Upper lobe of right lung (tissue), 1 donor: ENCODE results near the gene HDGFL2. TPM values are rescaled to one million over a fixed set of nuclear protein-coding genes. Genes with fewer than 3 reads are reported as not detected.

Experiments
- ATAC-seq: fragments of 200-7000 bp; cut with Tn5 transposase; one replicate; pipeline ENCODE4 v1.9.1; 2020; ENCODE audit warnings: mild to moderate bottlenecking, moderate library complexity
- DNase-seq: peaks from one replicate; pipeline ENCODE4 v3.0.0-alpha.2; 2020
- H3K27ac ChIP-seq: fragments of 200-600 bp; one replicate; pipeline ENCODE4 v1.8.0; 2022
- H3K27me3 ChIP-seq: fragments of 200-600 bp; one replicate; pipeline ENCODE4 v1.8.0; 2022; ENCODE audit warnings: mild to moderate bottlenecking
- H3K36me3 ChIP-seq: fragments of 200-600 bp; one replicate; pipeline ENCODE4 v1.8.0; 2022
- H3K4me1 ChIP-seq: fragments of 200-600 bp; one replicate; pipeline ENCODE4 v1.8.0; 2022
- H3K4me3 ChIP-seq: fragments of 200-600 bp; one replicate; pipeline ENCODE4 v1.8.0; 2022; ENCODE audit warnings: mild to moderate bottlenecking
- H3K9me3 ChIP-seq: fragments of 200-600 bp; one replicate; pipeline ENCODE4 v1.8.0; 2022
- intact Hi-C: fragments of 100-400 bp; cut with DNase I; formaldehyde crosslinking; loops from one replicate; pipeline ENCODE4 v1.11.0; 2022
- total RNA-seq: library from RNA; stranded (reverse); fragmentation: NEBNext Ultra II Directional; extraction: Animal tissue kit (Norgen Biotek cat#: 25700); gene quantifications from one replicate; pipeline ENCODE4 v1.2.1, GENCODE V29; 2021
- TF ChIP-seq, protein P1 (sequence below): fragments of 200-600 bp; IDR thresholded peaks from one replicate; pipeline ENCODE4 v1.8.0; 2022; ENCODE audit warnings: antibody characterized with exemption
- donor health status: DM: no; HTN: yes; CAD: no; lungs with severe emphysema.

The HDGFL2 gene
- total RNA-seq, 1 donor from 2014 or later = 30.6 TPM

DNA sequence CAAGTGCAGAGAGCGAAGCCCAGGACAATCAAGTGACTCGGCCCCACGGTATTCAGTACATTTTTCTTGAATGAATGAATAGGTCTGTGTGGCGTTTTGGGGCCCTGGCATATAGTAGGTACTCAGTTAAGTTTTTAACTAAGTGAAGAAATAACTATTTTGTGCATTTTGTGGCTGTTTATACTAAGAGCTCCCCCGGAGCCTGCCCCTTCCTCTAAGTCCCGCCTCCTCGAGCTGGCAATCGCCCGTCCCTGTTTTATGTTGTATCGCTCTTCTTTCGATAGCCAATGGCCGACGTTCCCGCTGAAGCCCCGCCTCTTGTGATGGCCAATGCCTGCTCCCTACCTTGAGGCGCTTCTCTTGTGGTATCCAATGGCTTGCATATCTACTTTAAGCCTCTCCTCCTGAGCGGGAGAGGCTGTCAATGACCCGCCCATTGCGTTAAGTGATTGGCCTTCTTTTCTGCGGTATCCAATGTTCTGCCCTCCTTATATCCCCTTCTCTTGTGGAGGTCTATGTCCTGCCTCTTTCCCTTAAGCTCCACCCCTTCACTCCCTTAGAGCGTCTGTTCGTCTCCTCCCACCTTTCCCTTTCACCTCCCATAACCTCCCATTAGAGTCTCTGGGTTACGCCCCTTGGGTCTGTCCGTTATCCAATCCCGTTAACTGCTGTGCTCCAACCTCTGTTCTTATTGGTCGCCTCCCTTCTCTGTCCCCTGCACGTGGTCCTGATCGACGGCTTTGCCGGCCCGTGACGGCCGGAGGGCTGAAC is 509 bp upstream of the HDGFL2 start:
- TF ChIP-seq, protein P1, sequence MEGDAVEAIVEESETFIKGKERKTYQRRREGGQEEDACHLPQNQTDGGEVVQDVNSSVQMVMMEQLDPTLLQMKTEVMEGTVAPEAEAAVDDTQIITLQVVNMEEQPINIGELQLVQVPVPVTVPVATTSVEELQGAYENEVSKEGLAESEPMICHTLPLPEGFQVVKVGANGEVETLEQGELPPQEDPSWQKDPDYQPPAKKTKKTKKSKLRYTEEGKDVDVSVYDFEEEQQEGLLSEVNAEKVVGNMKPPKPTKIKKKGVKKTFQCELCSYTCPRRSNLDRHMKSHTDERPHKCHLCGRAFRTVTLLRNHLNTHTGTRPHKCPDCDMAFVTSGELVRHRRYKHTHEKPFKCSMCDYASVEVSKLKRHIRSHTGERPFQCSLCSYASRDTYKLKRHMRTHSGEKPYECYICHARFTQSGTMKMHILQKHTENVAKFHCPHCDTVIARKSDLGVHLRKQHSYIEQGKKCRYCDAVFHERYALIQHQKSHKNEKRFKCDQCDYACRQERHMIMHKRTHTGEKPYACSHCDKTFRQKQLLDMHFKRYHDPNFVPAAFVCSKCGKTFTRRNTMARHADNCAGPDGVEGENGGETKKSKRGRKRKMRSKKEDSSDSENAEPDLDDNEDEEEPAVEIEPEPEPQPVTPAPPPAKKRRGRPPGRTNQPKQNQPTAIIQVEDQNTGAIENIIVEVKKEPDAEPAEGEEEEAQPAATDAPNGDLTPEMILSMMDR = no peak
- H3K9me3 ChIP-seq = no peaks in the 10 kb centered on the region
- peak; percentile 98 for DNase-seq
- peak overlapping the region; percentile 93 for H3K4me3 ChIP-seq
- peak; percentile 94 for ATAC-seq
- peaks cover 22% of the 10 kb centered on the region for H3K4me1 ChIP-seq
- peak overlapping the region; percentile 92 for H3K27ac ChIP-seq
- intact Hi-C loops = no loop called here
- H3K27me3 ChIP-seq = no peaks in the 10 kb centered on the region
- H3K36me3 ChIP-seq = peaks cover 11% of the 10 kb centered on the region

DNA sequence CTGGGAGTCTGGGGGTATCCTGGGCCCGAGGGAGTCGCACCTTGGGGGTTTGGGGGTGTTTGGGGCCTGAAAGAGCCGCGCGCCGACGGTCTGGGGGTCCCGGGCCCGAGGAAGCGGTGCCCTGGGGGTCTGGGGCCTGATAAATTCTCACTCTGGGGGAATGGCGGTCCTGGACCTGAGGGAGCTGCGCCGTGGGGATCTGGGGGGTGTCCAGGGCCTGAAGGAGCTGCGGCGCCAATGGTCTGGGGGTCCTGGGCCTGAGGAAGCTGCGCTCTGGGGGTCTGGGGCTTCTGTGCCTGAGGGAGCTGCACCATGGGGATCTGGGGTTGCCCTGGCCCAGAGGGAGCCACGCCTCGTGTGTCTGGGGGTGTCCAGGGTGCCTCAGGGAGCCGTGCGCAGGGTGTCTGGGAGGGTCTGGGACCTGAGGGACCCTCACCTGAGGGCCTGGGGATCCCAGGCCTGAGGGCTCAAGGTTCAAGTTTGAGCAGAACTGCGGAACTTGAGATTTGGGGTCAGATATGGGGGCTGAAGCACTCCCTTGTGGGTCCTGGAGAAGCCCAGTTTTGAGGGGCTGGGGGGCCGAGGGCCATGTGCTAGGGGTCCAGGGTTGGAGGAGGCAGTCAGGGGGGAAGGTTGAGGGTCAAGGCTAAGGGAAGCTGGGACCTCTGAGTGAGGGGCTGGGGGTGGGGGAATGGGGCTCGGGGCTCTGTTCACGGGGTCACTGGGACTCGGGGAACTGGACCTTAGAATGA is 1.1 kb downstream of the HDGFL2 start:
- TF ChIP-seq, protein P1 = no peak
- Histone ChIP-seq H3K27me3 (no peaks in the 10 kb centered on the region), H3K4me3 (peak overlapping the region; percentile 93), H3K36me3 (peaks cover 22% of the 10 kb centered on the region), H3K4me1 (peaks cover 22% of the 10 kb centered on the region), H3K27ac (no peak overlapping the region), H3K9me3 (no peaks in the 10 kb centered on the region)
- no peak for DNase-seq
- intact Hi-C loops = no loop called here
- no peak for ATAC-seq

DNA sequence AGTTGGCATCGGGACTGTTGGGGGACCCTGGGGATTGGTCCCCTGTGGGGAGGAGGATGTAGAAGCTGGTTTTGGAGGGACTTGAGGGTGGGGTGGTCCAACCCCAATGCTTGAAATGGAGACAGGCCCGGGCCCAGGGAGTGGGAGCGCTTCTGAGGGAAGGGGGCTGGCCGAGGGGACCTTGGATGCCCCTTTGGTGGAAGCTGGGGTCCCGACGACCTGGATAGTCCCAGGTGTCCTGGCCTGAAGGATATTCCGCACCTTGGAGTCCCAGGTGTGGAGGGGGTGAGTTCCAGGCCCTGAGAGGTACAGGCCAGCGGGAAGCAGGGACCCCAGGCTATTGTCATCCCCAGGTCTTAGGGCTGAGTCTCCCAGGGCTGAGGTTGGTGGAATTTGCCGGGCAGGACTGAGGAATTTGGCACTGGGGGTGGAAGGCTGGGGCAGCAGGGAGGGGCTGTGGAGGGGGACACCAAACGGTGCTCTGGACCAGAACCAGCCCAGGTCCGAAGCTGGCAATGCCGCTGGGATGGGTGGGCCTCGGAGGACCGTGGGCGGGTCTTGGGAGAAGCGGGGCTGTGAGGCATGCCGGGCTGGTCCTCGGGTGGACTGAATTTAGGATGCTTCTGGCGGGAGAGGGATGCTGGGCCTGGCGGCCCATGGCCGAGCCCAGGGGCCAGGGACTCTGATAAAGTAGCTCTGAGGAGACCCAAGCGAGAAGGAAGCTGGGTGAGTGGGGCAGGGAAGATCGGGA is 1.8 kb downstream of the HDGFL2 start:
- peak overlapping the region; percentile 12 for H3K4me3 ChIP-seq
- no peaks in the 10 kb centered on the region for H3K9me3 ChIP-seq
- peaks cover 22% of the 10 kb centered on the region for H3K36me3 ChIP-seq
- H3K27ac ChIP-seq = no peak overlapping the region
- ATAC-seq = no peak
- intact Hi-C loops = no loop called here
- no peaks in the 10 kb centered on the region for H3K27me3 ChIP-seq
- TF ChIP-seq, protein P1 = no peak
- peaks cover 22% of the 10 kb centered on the region for H3K4me1 ChIP-seq
- DNase-seq = no peak

DNA sequence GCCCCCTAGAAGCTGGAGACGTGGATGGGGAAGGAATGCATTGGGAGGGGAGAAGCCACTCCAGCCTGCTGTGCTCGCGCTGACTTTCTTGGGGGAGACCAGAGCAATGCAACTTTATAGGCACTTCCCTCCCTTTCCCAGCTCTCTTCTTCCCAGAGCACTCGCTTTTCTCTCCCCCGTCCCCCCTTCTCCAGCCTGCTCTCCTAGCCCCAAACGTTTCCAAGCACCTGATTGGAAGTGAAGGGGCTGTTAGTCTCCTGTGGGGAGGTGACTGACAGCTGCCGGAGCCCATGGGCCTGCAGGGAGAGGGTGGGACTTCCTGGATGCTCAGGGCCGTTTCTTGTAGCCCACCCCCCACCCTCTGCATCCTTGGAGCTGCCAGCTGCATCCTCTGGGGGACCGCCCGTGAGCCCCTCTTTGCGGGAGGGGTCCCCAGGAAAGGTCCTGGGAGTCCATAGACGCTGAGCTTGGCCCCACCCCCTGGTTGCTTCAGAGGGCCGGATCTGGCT is 2.5 kb downstream of the HDGFL2 start:
- no peaks in the 10 kb centered on the region for H3K27me3 ChIP-seq
- peaks cover 27% of the 10 kb centered on the region for H3K36me3 ChIP-seq
- H3K4me3 ChIP-seq = peak overlapping the region; percentile 12
- ATAC-seq = no peak
- no peak for DNase-seq
- H3K9me3 ChIP-seq = no peaks in the 10 kb centered on the region
- intact Hi-C loops = no loop called here
- no peak overlapping the region for H3K27ac ChIP-seq
- TF ChIP-seq, protein P1 = no peak
- H3K4me1 ChIP-seq = peaks cover 22% of the 10 kb centered on the region

DNA sequence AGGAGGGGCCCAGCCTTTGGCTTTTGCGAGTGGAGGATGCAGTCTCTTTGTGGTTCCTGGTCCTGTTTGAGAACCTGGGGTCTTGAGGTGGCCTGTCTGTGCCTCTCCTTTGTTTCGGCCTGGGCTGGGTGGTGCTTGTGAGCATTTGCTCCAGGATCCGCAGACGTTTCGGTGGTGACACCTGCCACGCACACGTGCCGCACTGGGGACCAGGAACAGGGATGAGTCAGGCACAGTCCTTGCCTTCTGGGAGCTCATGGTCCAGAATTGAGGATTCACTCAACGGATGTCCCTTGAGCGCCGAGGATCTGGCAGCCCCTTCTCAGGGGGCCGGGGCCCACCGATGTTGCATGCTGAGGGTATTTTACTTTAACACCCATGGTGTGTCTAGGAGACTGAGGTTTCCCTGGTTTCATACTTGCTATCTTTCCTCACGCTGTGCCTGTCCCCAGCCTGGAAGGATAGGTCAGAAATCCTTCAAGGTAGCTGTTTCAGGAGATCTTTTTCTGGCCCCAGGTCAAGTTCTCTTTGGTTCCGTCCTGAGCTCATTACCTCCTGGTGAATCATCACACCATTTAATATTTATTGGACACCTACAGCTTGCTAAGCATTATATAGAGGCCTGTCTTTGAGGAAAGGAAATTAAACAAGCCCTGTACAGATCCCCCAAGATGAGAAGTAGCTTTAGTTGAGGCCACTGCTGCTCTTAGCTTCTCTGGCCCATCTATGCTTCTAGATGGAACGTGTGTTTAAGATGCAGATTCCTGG is 5.1 kb downstream of the HDGFL2 start:
- Histone ChIP-seq H3K4me3 (no peak overlapping the region), H3K27me3 (no peaks in the 10 kb centered on the region), H3K4me1 (peaks cover 19% of the 10 kb centered on the region), H3K9me3 (no peaks in the 10 kb centered on the region), H3K36me3 (peaks cover 27% of the 10 kb centered on the region), H3K27ac (no peak overlapping the region)
- ATAC-seq = no peak
- intact Hi-C loops = no loop called here
- DNase-seq = no peak
- TF ChIP-seq, protein P1 = no peak
